ENCODE measurements around the gene SMARCE1.

SMARCE1 gene

GRCh38 chr17:40579471-40579870, 68.1 kb downstream of the SMARCE1 start:
- DNase-seq (ENCODE audit: low read depth) = no peak

- DNase-seq (ENCODE audit: low read depth) = no peak
These were observed 70.0 kb downstream of the SMARCE1 start for GRCh38 chr17:40577611-40578065.

DNA sequence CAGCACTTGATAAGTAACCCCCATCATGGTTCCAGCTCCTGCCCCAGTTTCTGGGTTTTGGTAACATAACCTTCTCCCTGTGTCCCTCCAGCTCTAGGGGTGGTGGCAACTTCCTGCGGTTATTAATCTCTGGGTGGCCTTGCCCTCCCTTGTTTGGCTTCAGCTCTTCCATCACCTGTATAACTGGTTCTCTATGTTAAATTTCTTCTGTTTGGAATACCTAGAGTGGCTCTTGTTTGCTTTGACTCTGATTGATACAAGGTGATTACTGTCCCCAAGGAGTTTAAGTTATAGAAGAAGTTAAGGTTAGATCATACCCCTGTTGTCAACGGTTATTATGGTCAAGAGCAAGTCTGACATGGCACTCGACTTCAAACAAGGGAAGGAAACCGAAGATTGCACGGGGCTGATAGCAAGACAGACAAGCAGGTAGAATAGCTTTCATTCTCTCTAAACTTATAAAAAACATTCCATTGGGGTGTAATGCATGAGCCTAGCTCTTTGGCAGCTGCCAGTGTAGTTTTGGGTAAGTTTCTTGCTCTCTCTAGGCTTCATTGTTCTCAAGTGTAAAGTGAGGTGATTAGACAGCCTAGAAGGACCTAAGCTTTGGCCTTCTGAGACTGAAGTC, 71.4 kb downstream of the SMARCE1 start:
- DNase-seq (ENCODE audit: low read depth) = no peak
